GM23338 (cell line): ENCODE data around the gene PPIA. TPM values are rescaled to one million over a fixed set of nuclear protein-coding genes. Genes with fewer than 3 reads are reported as not detected.

Experiments used
- ATAC-seq: fragments of 200-7000 bp; cut with Tn5 transposase; 3 replicates; pipeline ENCODE4 v1.9.1; 2020
- DNase-seq: peaks from one replicate; pipeline ENCODE4 v3.0.0-alpha.2; 2015; ENCODE audit warnings: low spot score
- H2AFZ ChIP-seq: fragments of 200-600 bp; sonication (generic); 2 replicates; pipeline ENCODE4 v1.8.0; 2016; ENCODE audit warnings: antibody characterized with exemption, mild to moderate bottlenecking, moderate library complexity
- H3F3A ChIP-seq: fragments of 200-600 bp; sonication (generic); replicated peaks from 2 replicates; pipeline ENCODE4 v1.8.0; 2017; ENCODE audit warnings: antibody characterized with exemption, mixed run types, low read depth
- H3K27ac ChIP-seq: fragments of 200-600 bp; sonication (generic); 2 replicates; pipeline ENCODE4 v1.6.1; 2016; ENCODE audit warnings: low read depth
- H3K27me3 ChIP-seq: fragments of 200-600 bp; sonication (generic); 2 replicates; pipeline ENCODE4 v1.8.0; 2016; ENCODE audit warnings: mild to moderate bottlenecking, mixed run types, moderate library complexity; ENCODE audit not compliant: insufficient read depth
- H3K36me3 ChIP-seq: fragments of 200-600 bp; sonication (generic); 2 replicates; pipeline ENCODE4 v1.8.0; 2016; ENCODE audit warnings: mild to moderate bottlenecking; ENCODE audit not compliant: insufficient read depth
- H3K4me1 ChIP-seq: fragments of 200-600 bp; sonication (generic); 2 replicates; pipeline ENCODE4 v1.8.0; 2016; ENCODE audit warnings: mild to moderate bottlenecking, moderate library complexity; ENCODE audit not compliant: insufficient read depth
- H3K4me2 ChIP-seq: fragments of 200-600 bp; sonication (generic); 2 replicates; pipeline ENCODE4 v1.7.1; 2017; ENCODE audit warnings: mixed run types
- H3K4me3 ChIP-seq: fragments of 200-600 bp; sonication (generic); 2 replicates; pipeline ENCODE4 v1.6.1; 2016; ENCODE audit warnings: mixed run types
- H3K79me2 ChIP-seq: fragments of 200-600 bp; sonication (generic); replicated peaks from 2 replicates; pipeline ENCODE4 v1.8.0; 2017; ENCODE audit warnings: mild to moderate bottlenecking; ENCODE audit not compliant: insufficient read depth
- H3K9me2 ChIP-seq: fragments of 200-600 bp; sonication (generic); 2 replicates; pipeline ENCODE4 v1.8.0; 2017; ENCODE audit not compliant: insufficient read depth
- H4K20me1 ChIP-seq: fragments of 200-600 bp; sonication (generic); replicated peaks from 2 replicates; pipeline ENCODE4 v1.8.0; 2017; ENCODE audit warnings: mild to moderate bottlenecking; ENCODE audit not compliant: insufficient read depth
- H3K27ac Mint-ChIP-seq: 2 replicates; pipeline ENCODE4 v1.8.0; 2020; ENCODE audit warnings: inconsistent platforms, mild to moderate bottlenecking, moderate library complexity, mixed read lengths
- H3K27me3 Mint-ChIP-seq: 3 replicates; pipeline ENCODE4 v1.8.0; 2022; ENCODE audit warnings: low read depth, mild to moderate bottlenecking, moderate library complexity, mixed read lengths, inconsistent platforms; ENCODE audit not compliant: insufficient read depth, poor library complexity
- H3K36me3 Mint-ChIP-seq: 3 replicates; pipeline ENCODE4 v1.8.0; 2021; ENCODE audit warnings: low read depth, mild to moderate bottlenecking, inconsistent platforms, moderate library complexity, mixed read lengths
- H3K4me1 Mint-ChIP-seq: 3 replicates; pipeline ENCODE4 v1.8.0; 2020; ENCODE audit warnings: mild to moderate bottlenecking, inconsistent platforms, mixed read lengths
- H3K4me3 Mint-ChIP-seq: 3 replicates; pipeline ENCODE4 v1.8.0; 2021; ENCODE audit warnings: moderate library complexity, mild to moderate bottlenecking, inconsistent platforms, mixed read lengths
- H3K9me3 Mint-ChIP-seq: 3 replicates; pipeline ENCODE4 v1.8.0; 2020; ENCODE audit warnings: moderate library complexity, mild to moderate bottlenecking, inconsistent platforms, mixed read lengths
- CREB1 ChIP-seq: fragments of 250-450 bp; sonication (Bioruptor Pico); IDR thresholded peaks from 2 replicates; pipeline ENCODE4 v1.5.0; 2020; ENCODE audit warnings: low read depth, mild to moderate bottlenecking, moderate library complexity
- CTCF ChIP-seq, 2 experiments: fragments of 200-600 bp in 1 of 2; sonication (generic) in 1 of 2; conservative IDR thresholded peaks; 2 replicates each; pipeline versions ENCODE4 v1.5.1 to v1.6.1; 2016 to 2017; ENCODE audit warnings: antibody characterized with exemption in 2 of 2, low read depth in 2 of 2, mild to moderate bottlenecking in 2 of 2, moderate library complexity in 1 of 2
- ETS1 ChIP-seq: IDR thresholded peaks from 2 replicates; pipeline ENCODE4 v1.6.1; 2016; ENCODE audit warnings: antibody characterized with exemption
- JUNB ChIP-seq: IDR thresholded peaks from one replicate; pipeline ENCODE4 v1.6.1; 2016; ENCODE audit warnings: antibody characterized with exemption; ENCODE audit not compliant: unreplicated experiment
- NANOG ChIP-seq: IDR thresholded peaks from 2 replicates; pipeline ENCODE4 v1.6.1; 2016; ENCODE audit warnings: antibody characterized with exemption, borderline replicate concordance
- POLR2AphosphoS5 ChIP-seq: IDR thresholded peaks from 2 replicates; pipeline ENCODE4 v1.6.1; 2016; ENCODE audit warnings: antibody characterized with exemption, low read depth
- STAT1 ChIP-seq: IDR thresholded peaks from one replicate; pipeline ENCODE4 v1.6.1; 2016; ENCODE audit warnings: antibody characterized with exemption; ENCODE audit not compliant: unreplicated experiment
- ZNF114 ChIP-seq: fragments of 250-450 bp; sonication (Bioruptor Pico); IDR thresholded peaks from 2 replicates; pipeline ENCODE4 v1.5.0; 2020; ENCODE audit warnings: mild to moderate bottlenecking, moderate library complexity
- ZNF331 ChIP-seq: fragments of 250-450 bp; sonication (Bioruptor Pico); IDR thresholded peaks from 2 replicates; pipeline ENCODE4 v1.5.0; 2020; ENCODE audit warnings: low read depth, mild to moderate bottlenecking, moderate library complexity
- ZNF462 ChIP-seq: fragments of 250-450 bp; sonication (Bioruptor Pico); IDR thresholded peaks from 2 replicates; pipeline ENCODE4 v1.5.0; 2020; ENCODE audit warnings: mild to moderate bottlenecking, moderate library complexity
- polyA plus RNA-seq: library from polyadenylated mRNA; unstranded; fragments of >200 nt; fragmentation: Nextera tagmentation; extraction: Ambion mirVana; gene quantifications from 2 replicates; pipeline ENCODE4 v1.2.1, GENCODE V29; 2016
- total RNA-seq: library from RNA; depleted of rRNA; stranded (reverse); fragments of >200 nt; shearing (Covaris generic); gene quantifications from 2 replicates; pipeline ENCODE4 v1.2.3, GENCODE V29; 2014

Gene PPIA
- total and polyA plus RNA-seq, 2 experiments from 2014 or later: 4,367 to 6,524 TPM

GRCh38 chr7:44787041-44787440, 9.4 kb upstream of the PPIA start:
- TF ChIP-seq ZNF462 (CRISPR knock-in tag) (no peak), ZNF331 (CRISPR knock-in tag) (no peak), ETS1 (no peak), JUNB (no peak), POLR2AphosphoS5 (no peak), ZNF114 (no peak), NANOG (no peak), CREB1 (CRISPR knock-in tag) (no peak), STAT1 (no peak), CTCF (conservative IDR thresholded peaks at IDR 0.05; ENCODE audit: low read depth in 2 of 2) (no peak)
- Histone ChIP-seq H3K4me2 (no peak overlapping the region), H3K79me2 (no peaks in the 10 kb centered on the region), H3K36me3 (no peaks in the 10 kb centered on the region), H3K9me2 (no peaks in the 10 kb centered on the region), H2AFZ (no peak overlapping the region), H3K4me3 (no peak overlapping the region), H3F3A (no peaks in the 10 kb centered on the region), H4K20me1 (no peaks in the 10 kb centered on the region), H3K4me1 (no peaks in the 10 kb centered on the region), H3K27ac (no peak overlapping the region), H3K27me3 (no peaks in the 10 kb centered on the region)
- no peak overlapping the region for H3K27ac Mint-ChIP-seq
- peak; percentile 84 for ATAC-seq
- H3K36me3 Mint-ChIP-seq: no peaks in the 10 kb centered on the region; the same call in 2 of the 3 replicates
- H3K9me3 Mint-ChIP-seq: peaks cover 22% of the 10 kb centered on the region
- no peak for DNase-seq
- H3K27me3 Mint-ChIP-seq: no peaks in the 10 kb centered on the region
- no peaks in the 10 kb centered on the region for H3K4me1 Mint-ChIP-seq
- H3K4me3 Mint-ChIP-seq: no peak overlapping the region
